Osteocyte (in vitro differentiated cells): ENCODE measurements around the gene RETREG3. TPM values are rescaled to one million over a fixed set of nuclear protein-coding genes. Genes with fewer than 3 reads are reported as not detected.
"Not testable (repeated sequence)": the region's sequence is repeated elsewhere in the genome, so short reads cannot be mapped to it uniquely, and the experiment has no call there.

Experiments used
- DNase-seq: peaks from one replicate; pipeline ENCODE4 v3.0.0; 2021; ENCODE audit warnings: mixed read lengths; ENCODE audit not compliant: unreplicated experiment; ENCODE audit errors: extremely low spot score
- H3K27ac Mint-ChIP-seq: one replicate; pipeline ENCODE4 v1.8.0; 2021; ENCODE audit warnings: mild to moderate bottlenecking, mixed read lengths; ENCODE audit not compliant: unreplicated experiment
- H3K27me3 Mint-ChIP-seq: one replicate; pipeline ENCODE4 v1.8.0; 2021; ENCODE audit warnings: mixed read lengths; ENCODE audit not compliant: unreplicated experiment
- H3K36me3 Mint-ChIP-seq: one replicate; pipeline ENCODE4 v1.8.0; 2021; ENCODE audit warnings: mixed read lengths; ENCODE audit not compliant: unreplicated experiment
- H3K4me1 Mint-ChIP-seq: one replicate; pipeline ENCODE4 v1.8.0; 2021; ENCODE audit warnings: mixed read lengths; ENCODE audit not compliant: unreplicated experiment
- H3K4me3 Mint-ChIP-seq: one replicate; pipeline ENCODE4 v1.8.0; 2021; ENCODE audit warnings: mild to moderate bottlenecking, moderate library complexity, mixed read lengths; ENCODE audit not compliant: unreplicated experiment
- H3K9me3 Mint-ChIP-seq: one replicate; pipeline ENCODE4 v1.8.0; 2021; ENCODE audit warnings: mixed read lengths; ENCODE audit not compliant: unreplicated experiment
- CTCF ChIP-seq: fragments of 200-600 bp; sonication (generic); IDR thresholded peaks from 2 replicates; pipeline ENCODE4 v1.5.0; 2021; ENCODE audit warnings: antibody characterized with exemption, mild to moderate bottlenecking, moderate library complexity
- total RNA-seq: library from RNA; stranded (reverse); gene quantifications from 2 replicates; pipeline ENCODE4 v1.2.1, GENCODE V29; 2021

Gene RETREG3
- total RNA-seq, 1 donor from 2014 or later = 80.1 TPM

GRCh38 chr17:42553866-42554249 lies 55.3 kb downstream of the RETREG3 start:
- Mint-ChIP-seq H3K27ac (peak overlapping the region; percentile 92), H3K36me3 (peaks cover 4% of the 10 kb centered on the region), H3K9me3 (no peaks in the 10 kb centered on the region), H3K27me3 (no peaks in the 10 kb centered on the region), H3K4me3 (peak overlapping the region; percentile 91), H3K4me1 (peaks cover 24% of the 10 kb centered on the region)
- DNase-seq = no peak
- no peak for TF ChIP-seq CTCF

- H3K27ac Mint-ChIP-seq = peak overlapping the region; percentile 54
- DNase-seq = no peak
- peak overlapping the region; percentile 91 for H3K4me3 Mint-ChIP-seq
- peaks cover 4% of the 10 kb centered on the region for H3K36me3 Mint-ChIP-seq
- H3K27me3 Mint-ChIP-seq = no peaks in the 10 kb centered on the region
- H3K9me3 Mint-ChIP-seq = no peaks in the 10 kb centered on the region
- no peak for TF ChIP-seq CTCF
- peaks cover 24% of the 10 kb centered on the region for H3K4me1 Mint-ChIP-seq
Measured at GRCh38 chr17:42553161-42553818, 55.9 kb downstream of the RETREG3 start.

GRCh38 chr17:42552736-42553135 lies 56.4 kb downstream of the RETREG3 start, which contains the start of gene HSD17B1:
Gene HSD17B1, plus strand, starts transcription at chr17:42552923. Its CDS starts 11 bp downstream, at chr17:42552934.
- Mint-ChIP-seq H3K4me1 (peaks cover 24% of the 10 kb centered on the region), H3K27ac (peak within 1 kb of the TSS; percentile 54), H3K4me3 (peak within 1 kb of the TSS; percentile 91)
- not testable (repeated sequence) for H3K9me3 Mint-ChIP-seq, DNase-seq, H3K27me3 Mint-ChIP-seq, H3K36me3 Mint-ChIP-seq

- Mint-ChIP-seq H3K36me3 (peaks cover 5% of the 10 kb centered on the region), H3K27ac (no peak overlapping the region), H3K27me3 (no peaks in the 10 kb centered on the region), H3K9me3 (no peaks in the 10 kb centered on the region), H3K4me1 (peaks cover 10% of the 10 kb centered on the region), H3K4me3 (no peak overlapping the region)
- TF ChIP-seq CTCF = no peak
- DNase-seq = no peak
Measured at GRCh38 chr17:42548993-42549755, 60.0 kb downstream of the RETREG3 start.

- DNase-seq = no peak
- Mint-ChIP-seq H3K27me3 (no peaks in the 10 kb centered on the region), H3K4me1 (peaks cover 4% of the 10 kb centered on the region), H3K36me3 (peaks cover 5% of the 10 kb centered on the region), H3K4me3 (no peak overlapping the region), H3K27ac (no peak overlapping the region), H3K9me3 (no peaks in the 10 kb centered on the region)
- no peak for TF ChIP-seq CTCF
Measured at GRCh38 chr17:42548070-42548837, 60.9 kb downstream of the RETREG3 start.
